Esophagus muscularis mucosa (tissue), 4 donors: ENCODE results near the gene ASB10.

Experiments
- CTCF ChIP-seq, 3 experiments: fragments of 200-600 bp in 2 of 3; fragments of 450-650 bp in 1 of 3; sonication (generic) in 2 of 3; IDR thresholded peaks; one replicate each; pipeline ENCODE4 v1.5.1; 2017 to 2019; ENCODE audit warnings: antibody characterized with exemption in 3 of 3, mild to moderate bottlenecking in 2 of 3, moderate library complexity in 1 of 3
- EP300 ChIP-seq: sonication (generic); formaldehyde crosslinking; IDR thresholded peaks from one replicate; pipeline ENCODE4 v1.6.1; 2017; ENCODE audit warnings: antibody characterized with exemption
- POLR2A ChIP-seq: fragments of 450-650 bp; IDR thresholded peaks from one replicate; pipeline ENCODE4 v1.6.1; 2017; ENCODE audit warnings: antibody characterized with exemption, moderate library complexity, mild to moderate bottlenecking, low read depth
- POLR2AphosphoS5 ChIP-seq, 2 donors: sonication (generic); formaldehyde crosslinking; IDR thresholded peaks; one replicate each; pipeline ENCODE4 v1.6.1; 2017; ENCODE audit warnings: antibody characterized with exemption in 2 of 2

DNA sequence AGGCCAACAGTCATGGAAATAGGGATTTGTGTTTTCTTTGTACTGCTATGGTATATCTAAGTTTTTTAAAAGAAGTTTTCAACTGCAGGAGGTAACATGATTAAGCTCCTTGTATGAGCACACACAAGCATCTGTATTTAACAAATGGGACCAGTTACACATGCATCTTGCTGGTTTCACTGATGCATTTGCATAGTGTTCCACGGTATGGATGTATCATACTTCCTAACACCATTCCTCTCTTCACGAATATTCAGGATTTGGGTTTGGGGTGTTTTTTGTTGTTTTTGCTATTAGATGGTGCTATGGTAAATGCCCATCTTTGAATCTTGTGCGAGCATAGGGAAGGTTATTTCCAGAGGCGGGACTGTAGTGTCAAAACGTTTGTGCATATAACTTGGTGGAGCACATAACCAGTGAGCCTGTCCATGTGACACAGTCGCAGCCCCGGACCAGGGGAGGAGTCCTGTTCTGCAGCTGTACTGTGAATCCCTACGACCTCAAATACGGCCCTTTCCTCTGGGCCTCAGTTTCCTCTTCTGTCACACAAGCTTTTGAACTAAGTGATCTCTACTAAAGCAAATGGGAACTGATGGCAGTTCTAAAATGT is 21.3 kb upstream of the ASB10 start:
- TF ChIP-seq POLR2A, result no peak
- TF ChIP-seq POLR2AphosphoS5 (IDR thresholded peaks at IDR 0.05), result no peak
- TF ChIP-seq CTCF (IDR thresholded peaks at IDR 0.05), result no peak
- TF ChIP-seq EP300, result no peak
